Raji (cell line): Measurements from ENCODE around the gene EQTN.

ENCODE experiments used
- POLR2A ChIP-seq: IDR thresholded peaks from 2 replicates; pipeline ENCODE4 v1.6.1; 2011; ENCODE audit warnings: low read depth, low read length, control low read depth; ENCODE audit not compliant: insufficient read depth

Gene EQTN

DNA sequence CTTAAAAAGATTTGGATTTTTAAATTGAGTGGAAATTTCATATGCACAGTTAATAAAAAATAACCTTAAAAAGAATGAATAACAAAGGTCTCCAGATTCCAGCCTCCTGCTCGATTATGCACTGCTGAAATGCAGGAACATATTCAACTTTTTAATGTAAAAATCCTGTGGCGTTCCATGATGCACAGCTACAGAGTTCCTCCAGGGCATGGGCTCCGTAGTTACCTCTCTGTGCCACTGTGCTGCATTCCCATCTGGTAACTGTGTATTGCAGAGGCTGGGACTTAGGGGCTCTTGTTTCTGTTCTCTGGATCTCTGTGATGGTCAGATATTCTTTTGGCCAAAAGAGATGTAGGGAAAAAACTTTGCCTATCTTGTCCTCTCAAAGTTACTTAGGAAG is 31.5 kb upstream of the EQTN start:
- TF ChIP-seq POLR2A = no peak

GRCh38 chr9:27311184-27311583 is 14.2 kb upstream of the EQTN start:
- TF ChIP-seq POLR2A = no peak

- no peak for TF ChIP-seq POLR2A
Measured at GRCh38 chr9:27310582-27310981, 13.6 kb upstream of the EQTN start.

DNA sequence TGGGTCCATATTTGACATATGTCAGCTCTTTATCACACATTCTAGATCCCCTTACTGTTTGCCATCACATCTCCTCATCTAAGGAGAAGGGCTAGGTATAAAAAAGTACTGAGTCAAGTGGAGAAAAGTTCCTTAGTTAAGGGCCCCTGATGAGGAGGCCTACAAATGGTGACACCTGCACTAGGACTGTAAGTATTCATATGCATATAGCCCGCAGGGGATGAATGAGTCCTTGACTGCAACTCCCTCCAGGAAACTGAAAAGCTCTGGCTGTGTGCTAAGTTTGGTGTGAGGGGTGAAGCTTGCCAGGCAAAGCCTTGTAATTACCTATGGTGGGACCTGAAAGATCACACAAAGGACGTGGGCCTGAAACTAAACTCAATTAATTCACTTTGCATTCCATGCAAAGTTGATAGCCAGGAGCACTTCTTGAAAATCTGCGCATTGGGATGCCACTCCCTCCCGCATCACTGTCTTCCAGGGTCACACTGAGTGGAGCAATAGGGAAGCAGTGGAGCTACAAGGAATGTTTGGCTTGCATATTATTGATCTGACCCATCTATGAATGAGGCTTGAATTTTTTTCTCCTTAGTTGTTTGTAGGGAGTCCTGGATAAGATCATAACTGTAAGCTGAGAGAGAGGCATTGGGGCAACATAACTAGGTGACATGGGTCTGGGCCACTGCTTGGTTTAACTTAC is 11.9 kb upstream of the EQTN start:
- no peak for TF ChIP-seq POLR2A

- no peak for TF ChIP-seq POLR2A
Measured at GRCh38 chr9:27304521-27304920, 7.6 kb upstream of the EQTN start.

DNA sequence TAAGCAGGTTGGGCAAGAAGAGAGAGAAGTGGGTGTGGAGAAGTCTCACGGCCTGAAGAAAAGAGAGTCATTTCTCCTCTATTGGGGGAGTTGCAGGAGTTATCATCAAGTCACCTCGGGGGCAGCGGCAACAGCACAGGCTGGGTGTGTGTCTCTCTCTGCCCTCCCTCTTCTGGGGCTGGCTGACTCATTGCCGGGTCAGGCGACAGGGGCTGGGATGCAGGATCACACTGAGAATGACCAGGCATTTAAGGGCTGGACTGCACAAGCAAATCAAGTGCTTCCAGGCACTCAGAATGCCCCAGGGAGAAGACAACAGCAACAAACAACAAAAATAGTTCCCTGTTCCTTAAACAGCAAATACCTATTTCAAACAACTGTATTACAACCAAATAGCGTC is 6.3 kb upstream of the EQTN start:
- TF ChIP-seq POLR2A = no peak

GRCh38 chr9:27293996-27294395 is 3.0 kb downstream of the EQTN start:
- TF ChIP-seq POLR2A = no peak

DNA sequence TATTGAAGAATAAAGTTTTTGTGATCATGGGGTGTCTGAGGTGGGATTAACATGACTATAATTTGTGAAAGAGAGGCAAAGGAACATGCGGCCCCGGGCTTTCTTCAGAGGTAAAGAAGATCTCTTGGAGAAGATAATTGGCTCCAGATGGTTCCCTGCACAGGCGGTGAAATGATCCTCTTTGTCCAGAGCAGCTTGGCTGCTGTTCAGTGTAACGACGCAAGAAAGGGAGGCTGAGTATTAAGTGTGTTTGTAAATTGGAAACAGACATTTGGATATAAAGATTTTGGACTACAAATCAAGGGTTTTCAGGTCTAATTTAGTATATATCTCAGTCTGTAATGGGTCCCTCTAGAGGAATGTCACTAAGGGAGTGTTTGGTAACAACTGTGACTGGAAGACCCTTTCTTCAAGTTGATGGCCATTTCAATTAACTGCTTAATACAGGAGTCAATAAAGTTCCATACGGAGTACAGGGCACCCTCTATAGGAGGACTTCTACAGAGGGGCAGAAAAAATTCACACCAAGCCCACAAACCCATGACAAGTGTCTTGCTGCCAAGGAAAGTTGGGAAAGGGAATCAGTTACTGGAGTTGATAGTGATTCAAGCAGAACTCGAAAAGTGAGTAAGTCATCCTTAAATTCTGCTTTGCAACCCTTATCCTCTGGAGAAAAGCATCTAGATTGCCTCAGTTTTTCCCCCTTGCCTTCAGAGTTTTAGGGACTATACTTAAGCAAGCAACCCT is 4.1 kb downstream of the EQTN start:
- TF ChIP-seq POLR2A = no peak

DNA sequence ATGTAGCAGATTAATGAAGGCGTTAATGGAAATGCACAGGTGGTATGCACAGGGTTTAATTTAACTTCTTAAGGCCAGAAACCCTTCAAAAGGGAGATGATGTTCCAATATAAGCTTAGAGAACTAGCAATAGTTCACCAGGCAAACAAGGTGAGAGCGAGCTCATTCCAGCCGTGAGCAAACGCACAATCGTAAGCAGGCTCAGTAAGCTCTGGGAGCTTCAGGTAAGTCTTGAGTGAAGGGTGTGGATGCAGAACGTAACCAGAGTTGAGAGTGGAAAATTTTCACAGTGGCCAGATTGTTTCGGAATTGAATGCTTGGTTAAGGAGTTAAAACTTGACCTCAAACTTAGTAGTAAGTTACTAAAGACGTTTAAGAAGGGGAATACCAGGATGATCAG is 5.7 kb downstream of the EQTN start:
- TF ChIP-seq POLR2A = no peak

DNA sequence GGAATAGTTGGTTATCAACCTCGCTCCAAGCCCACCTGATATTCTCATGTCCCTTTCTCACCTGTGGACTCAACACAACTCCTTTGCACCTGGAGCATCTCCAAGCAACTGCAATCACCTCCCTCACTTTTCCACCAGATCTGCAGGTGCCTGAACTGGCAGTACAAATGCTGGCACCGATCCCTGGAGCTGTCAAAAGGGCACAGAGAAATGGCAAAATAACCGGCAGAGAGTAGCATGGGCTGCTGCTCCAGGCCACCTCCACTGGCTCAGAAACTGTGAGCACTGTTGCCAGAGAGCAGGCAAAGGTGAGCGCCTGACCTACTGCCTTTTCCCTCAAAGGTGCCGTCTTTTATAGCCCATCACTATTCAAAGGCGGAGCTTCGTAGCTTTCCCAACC is 14.7 kb downstream of the EQTN start:
- TF ChIP-seq POLR2A = no peak

DNA sequence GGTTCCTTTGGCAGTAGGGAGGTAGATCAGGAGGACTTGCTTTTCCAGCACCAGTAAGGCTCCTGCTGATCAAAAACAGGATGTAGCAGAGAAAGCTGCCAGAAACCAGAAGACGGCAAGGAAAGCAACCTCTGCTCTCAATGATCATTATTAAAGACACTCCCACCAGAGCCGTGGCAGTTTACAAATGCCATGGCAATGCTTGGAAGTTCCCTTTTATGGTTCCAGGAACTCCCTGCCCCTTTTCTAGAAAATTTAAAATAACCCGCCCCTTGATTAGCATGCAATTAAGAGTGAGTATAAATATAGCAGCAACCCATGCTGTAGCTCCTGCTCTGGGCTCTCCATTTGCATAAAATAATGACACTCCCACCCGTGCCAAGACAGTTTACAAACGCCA is 16.1 kb downstream of the EQTN start:
- TF ChIP-seq POLR2A = no peak

DNA sequence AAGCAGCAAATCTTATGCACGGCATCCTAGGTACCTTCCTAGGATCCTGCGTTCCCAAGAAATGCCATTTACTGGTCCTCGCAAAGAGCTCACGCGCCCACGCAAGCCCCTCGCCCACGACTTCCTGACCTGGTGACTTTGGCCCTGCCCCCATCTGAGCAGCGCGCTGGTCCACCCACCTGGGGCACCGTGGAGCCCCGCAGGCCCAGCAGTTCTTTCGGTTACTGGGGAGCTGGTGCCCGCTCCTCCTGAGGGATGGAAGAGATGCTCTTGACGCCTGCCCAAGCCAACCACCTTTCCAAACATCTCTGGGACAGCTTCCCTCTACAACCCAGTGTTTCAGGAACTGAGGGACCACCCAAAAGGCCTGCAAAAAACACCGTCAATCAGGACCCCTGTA is 16.7 kb downstream of the EQTN start:
- TF ChIP-seq POLR2A = no peak

- no peak for TF ChIP-seq POLR2A
Measured at GRCh38 chr9:27279611-27280010, 17.3 kb downstream of the EQTN start.

DNA sequence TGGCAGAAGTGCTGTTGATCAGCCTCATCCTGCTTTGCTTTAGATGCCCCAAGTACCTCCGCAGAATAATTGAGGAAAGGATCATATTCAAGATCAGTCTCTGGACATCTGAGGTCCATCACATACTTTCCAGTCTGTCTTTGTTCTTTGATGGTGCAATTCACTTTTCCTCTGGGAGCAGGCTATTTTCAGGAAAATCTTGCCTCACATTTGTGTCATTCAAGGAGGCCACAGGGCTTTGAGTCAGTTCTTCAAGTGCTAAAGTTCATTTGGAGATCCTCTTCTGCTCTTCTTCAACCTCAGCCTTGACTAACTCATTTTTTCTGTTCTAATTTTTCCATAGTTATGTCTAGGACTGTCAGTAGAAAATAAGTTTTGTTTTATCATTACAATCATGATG is 18.6 kb downstream of the EQTN start:
- no peak for TF ChIP-seq POLR2A

- no peak for TF ChIP-seq POLR2A
Measured at GRCh38 chr9:27276193-27277030, 20.5 kb downstream of the EQTN start.

DNA sequence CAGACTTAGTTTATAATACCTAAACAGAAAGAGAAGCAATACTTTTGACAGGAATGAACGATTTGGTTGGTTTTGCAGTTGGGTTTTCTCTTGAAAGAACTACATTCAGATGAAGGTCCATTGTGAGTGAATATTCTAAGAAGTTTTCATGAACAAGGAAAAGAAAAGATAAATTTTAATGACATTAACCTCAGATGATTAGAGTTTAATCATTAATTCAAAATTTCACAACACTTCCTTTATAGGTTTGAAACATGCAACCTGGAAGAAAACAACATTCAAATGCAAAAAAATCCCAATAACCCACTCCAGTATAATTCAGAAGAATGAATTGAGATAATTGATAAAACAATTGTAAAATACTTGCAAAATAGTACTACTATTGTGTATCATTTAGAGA is 23.8 kb downstream of the EQTN start:
- TF ChIP-seq POLR2A = no peak

DNA sequence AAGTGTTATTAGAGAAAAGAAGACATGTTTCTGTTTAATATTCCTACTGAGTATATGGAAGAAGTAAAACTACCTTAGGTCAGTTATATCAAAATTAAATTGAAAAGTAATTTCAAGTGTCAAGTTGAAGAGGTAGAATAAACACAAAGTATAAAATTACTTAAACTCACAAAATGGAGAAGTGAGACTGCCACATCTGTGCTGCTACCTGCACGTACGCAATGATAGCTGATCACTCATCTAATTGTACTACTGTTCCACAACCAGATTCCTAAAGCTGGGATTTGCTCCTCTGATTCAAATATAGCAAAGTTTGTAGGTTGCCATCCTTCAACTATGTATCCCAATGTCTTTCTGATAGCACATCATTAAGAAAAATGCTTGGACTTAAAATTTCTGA is 24.8 kb downstream of the EQTN start:
- TF ChIP-seq POLR2A = no peak
